GM23338 (cell line): ENCODE data around the gene OR56A1.

Source experiments
- CREB1 ChIP-seq: fragments of 250-450 bp; sonication (Bioruptor Pico); IDR thresholded peaks from 2 replicates; pipeline ENCODE4 v1.5.0; 2020; ENCODE audit warnings: low read depth, mild to moderate bottlenecking, moderate library complexity
- EZH2 ChIP-seq: fragments of 200-600 bp; sonication (generic); IDR thresholded peaks from one replicate; pipeline ENCODE4 v1.8.0; 2017; ENCODE audit warnings: antibody characterized with exemption, mild to moderate bottlenecking, low read depth; ENCODE audit not compliant: unreplicated experiment
- EZH2phosphoT487 ChIP-seq: fragments of 200-600 bp; sonication (generic); IDR thresholded peaks from one replicate; pipeline ENCODE4 v1.8.1; 2018; ENCODE audit warnings: antibody characterized with exemption; ENCODE audit not compliant: unreplicated experiment
- POLR2AphosphoS5 ChIP-seq: IDR thresholded peaks from 2 replicates; pipeline ENCODE4 v1.6.1; 2016; ENCODE audit warnings: antibody characterized with exemption, low read depth
- TF ChIP-seq, protein P1 (sequence below): IDR thresholded peaks from 2 replicates; pipeline ENCODE4 v1.6.1; 2016; ENCODE audit warnings: antibody characterized with exemption
- TF ChIP-seq, protein P2 (sequence below), 2 experiments: fragments of 200-600 bp in 1 of 2; sonication (generic) in 1 of 2; conservative IDR thresholded peaks; 2 replicates each; pipeline versions ENCODE4 v1.5.1 to v1.6.1; 2016 to 2017; ENCODE audit warnings: antibody characterized with exemption in 2 of 2, low read depth in 2 of 2, mild to moderate bottlenecking in 2 of 2, moderate library complexity in 1 of 2

- TF ChIP-seq, protein P1, sequence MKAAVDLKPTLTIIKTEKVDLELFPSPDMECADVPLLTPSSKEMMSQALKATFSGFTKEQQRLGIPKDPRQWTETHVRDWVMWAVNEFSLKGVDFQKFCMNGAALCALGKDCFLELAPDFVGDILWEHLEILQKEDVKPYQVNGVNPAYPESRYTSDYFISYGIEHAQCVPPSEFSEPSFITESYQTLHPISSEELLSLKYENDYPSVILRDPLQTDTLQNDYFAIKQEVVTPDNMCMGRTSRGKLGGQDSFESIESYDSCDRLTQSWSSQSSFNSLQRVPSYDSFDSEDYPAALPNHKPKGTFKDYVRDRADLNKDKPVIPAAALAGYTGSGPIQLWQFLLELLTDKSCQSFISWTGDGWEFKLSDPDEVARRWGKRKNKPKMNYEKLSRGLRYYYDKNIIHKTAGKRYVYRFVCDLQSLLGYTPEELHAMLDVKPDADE: no peak
- TF ChIP-seq EZH2phosphoT487 (no peak), POLR2AphosphoS5 (no peak), EZH2 (no peak), CREB1 (CRISPR knock-in tag) (no peak)
- TF ChIP-seq, protein P2, sequence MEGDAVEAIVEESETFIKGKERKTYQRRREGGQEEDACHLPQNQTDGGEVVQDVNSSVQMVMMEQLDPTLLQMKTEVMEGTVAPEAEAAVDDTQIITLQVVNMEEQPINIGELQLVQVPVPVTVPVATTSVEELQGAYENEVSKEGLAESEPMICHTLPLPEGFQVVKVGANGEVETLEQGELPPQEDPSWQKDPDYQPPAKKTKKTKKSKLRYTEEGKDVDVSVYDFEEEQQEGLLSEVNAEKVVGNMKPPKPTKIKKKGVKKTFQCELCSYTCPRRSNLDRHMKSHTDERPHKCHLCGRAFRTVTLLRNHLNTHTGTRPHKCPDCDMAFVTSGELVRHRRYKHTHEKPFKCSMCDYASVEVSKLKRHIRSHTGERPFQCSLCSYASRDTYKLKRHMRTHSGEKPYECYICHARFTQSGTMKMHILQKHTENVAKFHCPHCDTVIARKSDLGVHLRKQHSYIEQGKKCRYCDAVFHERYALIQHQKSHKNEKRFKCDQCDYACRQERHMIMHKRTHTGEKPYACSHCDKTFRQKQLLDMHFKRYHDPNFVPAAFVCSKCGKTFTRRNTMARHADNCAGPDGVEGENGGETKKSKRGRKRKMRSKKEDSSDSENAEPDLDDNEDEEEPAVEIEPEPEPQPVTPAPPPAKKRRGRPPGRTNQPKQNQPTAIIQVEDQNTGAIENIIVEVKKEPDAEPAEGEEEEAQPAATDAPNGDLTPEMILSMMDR (conservative IDR thresholded peaks at IDR 0.05; ENCODE audit: low read depth in 2 of 2): no peak
Measured at GRCh38 chr11:5992150-5992549, 38.4 kb downstream of the OR56A1 start.
